Measurements from ENCODE around the gene CMTM4.

DNA sequence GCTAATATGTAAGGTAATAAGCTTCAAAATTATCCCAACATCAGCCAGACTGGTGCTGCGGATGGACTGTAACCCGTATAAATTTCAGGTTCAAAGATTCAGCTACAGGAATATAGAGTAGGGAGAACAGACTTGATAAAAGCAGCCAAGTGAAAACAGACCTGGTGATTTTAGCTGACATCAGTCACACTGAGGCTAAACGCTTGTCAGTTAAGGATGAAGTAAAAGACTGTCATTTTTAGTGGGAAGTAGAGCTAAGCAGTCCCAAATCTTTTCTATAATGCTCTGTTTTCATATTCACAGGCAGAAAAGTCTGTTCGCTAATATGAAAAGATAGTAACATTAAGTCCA lies 35.4 kb downstream of the CMTM4 start:
- TF ChIP-seq EZH2 (IDR thresholded peaks at IDR 0.05; ENCODE audit: insufficient read depth, poor library complexity, severe bottlenecking) (no peak), EZH2phosphoT487 (IDR thresholded peaks at IDR 0.05; ENCODE audit: insufficient read depth, low read depth) (no peak)
